Measurements from ENCODE around the gene ZNF783.

Gene ZNF783

DNA sequence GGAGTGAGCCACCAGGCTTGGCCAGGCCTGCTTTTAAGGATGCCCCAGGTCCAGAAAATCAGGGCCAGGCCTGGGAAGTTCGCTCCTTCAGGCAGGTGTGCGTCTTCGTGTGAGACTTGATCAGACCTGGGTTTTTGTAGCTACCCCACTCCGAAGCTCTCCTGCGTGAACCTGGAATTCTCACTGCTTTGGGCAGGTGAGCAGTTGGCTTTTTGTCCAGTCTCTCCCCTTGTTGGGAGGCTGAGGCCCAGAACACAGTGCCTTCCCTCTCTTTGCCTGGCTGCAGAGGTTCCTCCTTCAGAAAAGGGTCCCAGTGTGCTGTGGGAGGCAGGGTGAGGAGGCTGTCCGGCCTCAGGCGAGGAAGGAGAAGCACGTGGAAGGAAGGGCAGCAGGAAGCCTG, 27.3 kb downstream of the ZNF783 start:
- H3K4me3 ChIP-seq (ENCODE audit: low read length) = no peak overlapping the region
- TF ChIP-seq, protein P1, sequence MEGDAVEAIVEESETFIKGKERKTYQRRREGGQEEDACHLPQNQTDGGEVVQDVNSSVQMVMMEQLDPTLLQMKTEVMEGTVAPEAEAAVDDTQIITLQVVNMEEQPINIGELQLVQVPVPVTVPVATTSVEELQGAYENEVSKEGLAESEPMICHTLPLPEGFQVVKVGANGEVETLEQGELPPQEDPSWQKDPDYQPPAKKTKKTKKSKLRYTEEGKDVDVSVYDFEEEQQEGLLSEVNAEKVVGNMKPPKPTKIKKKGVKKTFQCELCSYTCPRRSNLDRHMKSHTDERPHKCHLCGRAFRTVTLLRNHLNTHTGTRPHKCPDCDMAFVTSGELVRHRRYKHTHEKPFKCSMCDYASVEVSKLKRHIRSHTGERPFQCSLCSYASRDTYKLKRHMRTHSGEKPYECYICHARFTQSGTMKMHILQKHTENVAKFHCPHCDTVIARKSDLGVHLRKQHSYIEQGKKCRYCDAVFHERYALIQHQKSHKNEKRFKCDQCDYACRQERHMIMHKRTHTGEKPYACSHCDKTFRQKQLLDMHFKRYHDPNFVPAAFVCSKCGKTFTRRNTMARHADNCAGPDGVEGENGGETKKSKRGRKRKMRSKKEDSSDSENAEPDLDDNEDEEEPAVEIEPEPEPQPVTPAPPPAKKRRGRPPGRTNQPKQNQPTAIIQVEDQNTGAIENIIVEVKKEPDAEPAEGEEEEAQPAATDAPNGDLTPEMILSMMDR (IDR thresholded peaks at IDR 0.05; ENCODE audit: low read depth, low read length) = no peak
- TF ChIP-seq EZH2phosphoT487 (IDR thresholded peaks at IDR 0.05; ENCODE audit: low read depth) = no peak
- H3K9me3 ChIP-seq (ENCODE audit: insufficient read depth, low read length) = no peaks in the 10 kb centered on the region
- no peaks in the 10 kb centered on the region for H3K79me2 ChIP-seq (ENCODE audit: low read length)
- no peak overlapping the region for H2AFZ ChIP-seq (ENCODE audit: low read depth, low read length)
- no peak overlapping the region for H3K4me2 ChIP-seq (ENCODE audit: low read length)
- H3K36me3 ChIP-seq (replicated peaks; ENCODE audit: low read depth, low read length) = peaks cover 46% of the 10 kb centered on the region
- no peak overlapping the region for H3K27ac ChIP-seq (ENCODE audit: low read length)
- H3K4me1 ChIP-seq (ENCODE audit: low read length) = no peaks in the 10 kb centered on the region
- H3K9ac ChIP-seq (ENCODE audit: low read length) = no peak overlapping the region
- H4K20me1 ChIP-seq (ENCODE audit: insufficient read depth, low read length) = no peaks in the 10 kb centered on the region
- no peaks in the 10 kb centered on the region for H3K27me3 ChIP-seq (ENCODE audit: low read depth, low read length)

DNA sequence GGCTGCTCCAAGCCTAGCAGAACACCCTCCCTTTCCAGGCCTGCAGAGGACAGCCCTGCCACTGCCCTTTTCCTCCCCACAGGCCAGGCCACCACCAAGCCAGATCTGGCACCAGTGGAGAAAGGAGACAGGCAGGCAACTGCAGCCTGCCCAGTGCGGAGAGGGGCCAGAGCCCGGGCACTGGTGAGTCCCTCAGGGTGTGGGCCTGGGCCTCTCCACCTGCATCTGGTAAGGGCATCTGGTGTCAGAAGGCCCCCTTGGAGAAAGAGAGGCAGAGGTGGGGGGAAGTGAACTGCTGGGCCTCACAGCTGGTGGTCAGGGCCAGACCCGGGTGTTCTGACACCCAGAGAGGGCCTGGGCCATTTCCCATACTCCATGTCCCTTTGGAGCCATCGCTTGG, 27.9 kb downstream of the ZNF783 start:
- no peaks in the 10 kb centered on the region for H4K20me1 ChIP-seq (ENCODE audit: insufficient read depth, low read length)
- H3K36me3 ChIP-seq (replicated peaks; ENCODE audit: low read depth, low read length) = peaks cover 42% of the 10 kb centered on the region
- no peak overlapping the region for H3K4me3 ChIP-seq (ENCODE audit: low read length)
- H3K9me3 ChIP-seq (ENCODE audit: insufficient read depth, low read length) = no peaks in the 10 kb centered on the region
- no peak for TF ChIP-seq EZH2phosphoT487 (IDR thresholded peaks at IDR 0.05; ENCODE audit: low read depth)
- TF ChIP-seq, protein P1 (IDR thresholded peaks at IDR 0.05; ENCODE audit: low read depth, low read length) = no peak
- no peaks in the 10 kb centered on the region for H3K4me1 ChIP-seq (ENCODE audit: low read length)
- H3K27me3 ChIP-seq (ENCODE audit: low read depth, low read length) = no peaks in the 10 kb centered on the region
- no peak overlapping the region for H2AFZ ChIP-seq (ENCODE audit: low read depth, low read length)
- H3K4me2 ChIP-seq (ENCODE audit: low read length) = no peak overlapping the region
- no peak overlapping the region for H3K9ac ChIP-seq (ENCODE audit: low read length)
- H3K79me2 ChIP-seq (ENCODE audit: low read length) = no peaks in the 10 kb centered on the region
- H3K27ac ChIP-seq (ENCODE audit: low read length) = no peak overlapping the region

DNA sequence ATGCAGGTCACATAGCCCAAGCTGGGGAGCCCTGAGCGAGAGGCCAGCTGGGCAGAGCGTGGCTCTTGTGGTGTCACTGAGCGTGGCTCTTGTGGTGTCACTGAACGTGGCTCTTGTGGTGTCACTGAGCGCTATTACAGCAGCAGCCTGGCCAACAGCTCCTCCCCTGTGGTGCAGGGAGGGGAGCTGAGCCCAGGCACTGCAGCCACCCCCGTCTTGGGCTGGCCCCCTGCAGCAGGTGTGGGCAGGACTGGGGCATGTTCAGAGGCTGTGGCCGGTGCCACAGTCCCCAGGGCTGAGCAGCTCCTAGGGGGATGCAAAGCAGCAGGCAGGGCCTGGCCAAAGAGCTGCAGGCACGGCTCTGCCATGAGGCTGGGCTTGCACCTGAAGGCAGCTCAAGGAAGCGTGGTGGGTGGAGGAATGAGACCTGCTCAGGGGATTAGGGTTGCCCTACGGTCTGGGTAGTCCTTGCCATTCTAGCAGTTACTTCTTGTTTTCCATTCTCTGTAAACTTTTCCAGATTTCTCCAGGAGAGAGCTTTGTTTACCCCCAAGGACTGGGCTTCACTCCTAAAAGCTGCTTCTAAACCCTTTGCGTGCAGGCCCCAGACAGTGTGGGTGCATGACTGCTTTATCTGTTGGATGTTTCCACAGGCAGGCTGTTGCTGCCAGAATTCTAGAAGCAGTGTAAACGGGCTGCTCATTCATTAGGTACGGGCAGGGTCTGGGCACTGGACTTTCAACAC, 29.2 kb downstream of the ZNF783 start:
- Histone ChIP-seq H3K4me1 (ENCODE audit: low read length) (no peaks in the 10 kb centered on the region), H3K9ac (ENCODE audit: low read length) (no peak overlapping the region), H3K79me2 (ENCODE audit: low read length) (no peaks in the 10 kb centered on the region), H3K4me3 (ENCODE audit: low read length) (no peak overlapping the region), H3K36me3 (replicated peaks; ENCODE audit: low read depth, low read length) (peaks cover 45% of the 10 kb centered on the region), H3K9me3 (ENCODE audit: insufficient read depth, low read length) (no peaks in the 10 kb centered on the region), H3K27me3 (ENCODE audit: low read depth, low read length) (no peaks in the 10 kb centered on the region), H3K27ac (ENCODE audit: low read length) (no peak overlapping the region), H4K20me1 (ENCODE audit: insufficient read depth, low read length) (no peaks in the 10 kb centered on the region), H3K4me2 (ENCODE audit: low read length) (no peak overlapping the region), H2AFZ (ENCODE audit: low read depth, low read length) (no peak overlapping the region)
- no peak for TF ChIP-seq EZH2phosphoT487 (IDR thresholded peaks at IDR 0.05; ENCODE audit: low read depth)
- TF ChIP-seq, protein P1 (IDR thresholded peaks at IDR 0.05; ENCODE audit: low read depth, low read length) = no peak

DNA sequence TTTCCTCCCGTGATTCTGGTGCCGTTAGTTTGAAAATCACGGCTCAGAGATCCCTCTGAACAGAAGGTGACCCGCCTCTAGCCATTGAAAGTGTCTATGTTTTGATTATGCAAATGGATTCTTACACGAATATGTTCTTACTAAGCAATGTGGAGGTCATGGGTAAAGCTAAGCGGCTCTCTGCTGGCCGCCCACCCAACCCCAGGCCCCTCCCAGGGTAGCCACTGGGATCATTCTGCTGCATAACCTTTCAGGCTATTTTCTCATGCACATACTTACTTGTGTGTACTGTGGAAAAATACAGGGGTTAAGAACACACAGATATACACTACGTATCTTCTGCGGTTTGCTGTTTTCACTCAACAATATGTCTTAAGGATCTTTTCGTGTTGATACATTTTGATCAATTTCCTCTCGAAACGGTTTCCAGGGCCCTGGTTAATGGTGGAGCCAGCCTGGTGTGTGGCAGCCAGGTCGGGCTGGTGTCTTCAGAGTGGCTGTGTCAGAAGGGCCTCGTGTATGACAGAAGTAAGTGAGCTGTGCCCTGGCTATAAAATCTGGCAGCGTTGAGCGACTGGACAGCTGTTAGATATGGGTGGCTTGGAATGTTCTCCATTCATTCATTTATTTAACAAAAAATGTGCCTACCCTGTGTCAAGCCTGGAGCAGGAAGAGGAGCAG, 29.9 kb downstream of the ZNF783 start:
- no peak overlapping the region for H2AFZ ChIP-seq (ENCODE audit: low read depth, low read length)
- no peak overlapping the region for H3K4me2 ChIP-seq (ENCODE audit: low read length)
- no peak overlapping the region for H3K9ac ChIP-seq (ENCODE audit: low read length)
- H3K4me1 ChIP-seq (ENCODE audit: low read length) = no peaks in the 10 kb centered on the region
- H3K9me3 ChIP-seq (ENCODE audit: insufficient read depth, low read length) = no peaks in the 10 kb centered on the region
- no peaks in the 10 kb centered on the region for H3K27me3 ChIP-seq (ENCODE audit: low read depth, low read length)
- no peaks in the 10 kb centered on the region for H4K20me1 ChIP-seq (ENCODE audit: insufficient read depth, low read length)
- no peaks in the 10 kb centered on the region for H3K79me2 ChIP-seq (ENCODE audit: low read length)
- H3K27ac ChIP-seq (ENCODE audit: low read length) = no peak overlapping the region
- no peak for TF ChIP-seq EZH2phosphoT487 (IDR thresholded peaks at IDR 0.05; ENCODE audit: low read depth)
- TF ChIP-seq, protein P1 (IDR thresholded peaks at IDR 0.05; ENCODE audit: low read depth, low read length) = no peak
- no peak overlapping the region for H3K4me3 ChIP-seq (ENCODE audit: low read length)
- H3K36me3 ChIP-seq (replicated peaks; ENCODE audit: low read depth, low read length) = peaks cover 47% of the 10 kb centered on the region

Measured in OCI-LY3 (cell line).